GM18505 (cell line): ENCODE results near the gene COQ8A.
"Not testable (repeated sequence)": the region's sequence is repeated elsewhere in the genome, so short reads cannot be mapped to it uniquely, and the experiment has no call there.

Experiments
- ATAC-seq: cut with Tn5 transposase; IDR thresholded peaks from one replicate; pipeline ENCODE4 v1.9.1; 2021; ENCODE audit not compliant: unreplicated experiment
- POLR2A ChIP-seq: IDR thresholded peaks from 4 replicates; pipeline ENCODE4 v1.6.1; 2011; ENCODE audit warnings: borderline replicate concordance; ENCODE audit not compliant: insufficient read depth, insufficient read length; ENCODE audit errors: extremely low read depth

The COQ8A gene

DNA sequence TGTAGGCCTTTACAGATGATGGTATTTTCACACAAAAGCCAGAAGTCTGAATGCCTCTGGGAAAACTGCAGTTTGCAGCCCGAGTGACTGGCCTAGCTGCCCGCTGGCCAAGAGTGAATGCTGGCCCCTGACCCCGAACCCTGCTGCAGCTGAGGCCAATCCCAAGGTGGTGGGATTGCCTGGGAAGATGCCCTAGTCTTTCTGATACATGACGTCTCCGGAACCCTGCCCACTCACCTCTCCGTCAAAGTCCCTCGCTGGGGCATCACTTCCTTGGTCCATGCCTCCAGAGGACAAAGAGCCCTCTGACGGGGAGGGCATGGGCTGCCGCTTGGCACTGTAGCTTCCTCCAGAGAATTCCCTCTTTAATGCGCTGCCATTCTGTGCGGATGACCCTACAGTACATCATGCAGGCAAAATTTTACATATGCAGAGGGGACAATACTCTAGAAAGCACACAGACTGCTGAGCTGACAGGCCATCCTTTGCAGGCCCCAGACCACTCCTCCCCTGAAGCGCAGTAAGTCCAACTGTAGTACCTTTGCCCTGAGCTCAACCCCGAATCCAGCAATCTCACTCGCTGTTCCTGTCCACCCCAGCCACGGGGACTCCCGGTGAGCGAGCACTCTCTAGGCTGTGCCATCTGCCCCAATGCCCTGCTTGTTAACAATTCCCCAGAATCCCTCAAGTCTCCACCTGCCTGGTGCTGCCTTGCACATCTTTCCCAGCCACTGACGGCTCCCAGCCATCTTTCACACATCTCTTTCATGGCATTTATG lies 54.7 kb downstream of the COQ8A start:
- ATAC-seq: no peak
- no peak for TF ChIP-seq POLR2A

DNA sequence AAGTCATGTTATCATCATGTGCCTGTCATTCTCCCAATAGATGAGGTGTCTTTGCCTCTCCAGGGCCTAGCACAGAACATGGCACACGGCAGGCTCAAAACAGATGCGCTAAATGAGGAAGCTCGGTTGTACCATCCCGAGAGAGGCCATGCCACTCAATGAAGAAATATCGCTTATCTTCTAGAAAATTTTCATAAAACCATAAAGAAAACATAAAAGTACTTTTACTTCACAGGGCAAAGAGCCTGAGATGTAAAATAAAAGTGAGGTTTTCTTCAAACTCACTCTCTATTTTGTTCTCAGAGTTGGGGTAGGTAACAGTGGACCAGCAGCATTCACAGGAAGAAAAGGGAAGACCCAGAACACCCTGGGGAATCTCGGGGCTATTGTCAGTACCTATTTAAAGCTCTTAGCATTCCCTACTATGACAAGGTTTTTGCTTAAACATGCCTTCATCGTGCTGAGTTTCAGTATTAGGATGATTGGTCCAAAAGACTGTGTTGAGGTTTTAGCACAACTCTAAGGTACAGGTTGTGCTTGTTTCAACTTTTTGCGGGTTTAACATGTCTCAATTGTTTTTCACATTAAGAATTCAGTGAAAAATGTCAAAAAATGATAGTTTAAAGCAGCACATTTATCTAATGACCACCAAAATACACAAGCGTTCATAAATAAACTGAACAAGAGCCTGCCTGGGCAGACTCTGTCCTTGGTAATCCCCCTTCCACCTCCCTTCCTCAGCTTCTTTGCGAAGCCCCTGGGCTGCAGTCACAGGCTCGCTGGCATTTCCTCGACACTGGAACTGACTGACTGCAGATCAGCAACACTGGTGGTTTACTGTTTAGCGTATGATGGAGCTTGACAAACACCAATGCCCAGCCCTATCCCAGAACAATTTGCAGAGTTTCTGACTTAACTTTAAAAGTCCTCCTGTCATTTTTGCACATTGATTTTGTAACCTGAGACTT lies 55.6 kb downstream of the COQ8A start:
- ATAC-seq: peak; percentile 93
- TF ChIP-seq POLR2A: no peak

DNA sequence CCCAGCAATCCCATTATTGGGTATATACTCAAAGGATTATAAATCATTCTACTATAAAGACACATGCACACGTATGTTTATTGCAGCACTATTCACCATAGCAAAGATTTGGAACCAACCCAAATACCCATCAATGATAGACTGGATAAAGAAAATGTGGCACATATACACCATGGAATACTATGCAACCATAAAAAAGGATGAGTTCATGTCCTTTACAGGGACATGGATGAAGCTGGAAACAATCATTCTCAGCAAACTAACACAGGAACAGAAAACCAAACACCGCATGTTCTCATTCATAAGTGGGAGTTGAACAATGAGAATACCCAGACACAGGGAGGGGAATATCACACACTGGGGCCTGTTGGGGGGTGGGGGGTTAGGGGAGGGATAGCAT lies 59.5 kb downstream of the COQ8A start:
- not testable (repeated sequence) for ATAC-seq

DNA sequence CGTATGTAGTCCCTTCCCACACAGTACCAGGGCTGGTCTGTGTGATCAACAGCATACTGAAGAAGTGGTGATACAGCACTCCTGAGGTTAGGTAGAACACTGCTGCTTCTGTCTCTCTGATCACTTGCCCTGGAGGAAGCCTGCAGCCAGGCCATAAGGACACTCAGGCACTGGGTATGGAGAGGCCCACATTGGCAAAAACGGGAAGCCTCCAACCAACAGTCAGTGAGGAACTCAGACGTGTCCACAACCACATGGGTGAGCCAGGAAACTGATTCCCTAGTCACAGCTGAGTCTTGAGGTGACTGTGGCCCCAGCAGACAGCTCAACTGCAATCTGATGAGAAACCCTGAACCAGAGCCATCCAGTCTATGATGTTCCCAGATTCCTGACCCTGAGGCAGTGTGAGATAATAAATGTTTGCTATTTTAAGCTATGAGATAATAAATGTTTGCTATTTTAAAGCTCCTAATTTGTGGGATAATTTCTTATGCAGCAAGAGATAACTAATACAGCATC lies 62.5 kb downstream of the COQ8A start:
- no peak for ATAC-seq
- TF ChIP-seq POLR2A: no peak

DNA sequence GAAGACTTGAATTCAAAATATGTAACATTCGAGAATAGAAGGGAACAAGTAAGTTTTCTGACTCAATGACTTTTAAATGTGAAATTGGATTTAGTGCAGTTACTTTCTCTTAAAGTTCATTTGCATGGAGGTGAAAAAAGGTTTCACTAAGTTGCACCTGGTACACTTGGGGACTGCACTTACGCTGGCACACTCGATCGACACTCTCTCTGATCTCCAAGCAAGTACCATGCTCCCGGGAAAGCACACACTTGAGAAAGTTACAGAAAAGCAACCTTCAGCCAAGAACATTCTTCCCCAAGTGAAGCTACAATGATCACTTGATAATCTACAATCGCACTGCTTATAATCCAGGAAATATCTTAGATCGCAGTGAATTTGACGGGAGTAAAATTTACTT lies 63.1 kb downstream of the COQ8A start:
- no peak for ATAC-seq
- TF ChIP-seq POLR2A: no peak

DNA sequence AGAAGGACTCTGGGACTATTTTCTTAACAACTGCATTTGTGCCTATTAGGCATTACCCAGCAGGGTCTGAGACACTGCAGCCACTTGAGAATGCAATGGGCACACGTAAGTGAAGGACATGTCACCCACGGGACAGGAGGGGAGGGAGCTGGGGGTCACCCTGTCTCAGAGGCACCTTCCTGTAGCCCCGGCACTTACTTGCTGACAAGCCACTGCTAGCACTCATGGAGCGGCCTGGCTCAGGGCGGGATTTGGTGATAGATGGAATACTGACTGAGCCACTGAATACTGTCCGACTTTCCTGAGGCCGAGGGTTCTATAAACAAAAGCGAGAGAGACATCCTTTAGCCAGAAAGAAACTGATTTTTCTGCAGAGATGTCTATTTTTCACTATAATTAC lies 64.7 kb downstream of the COQ8A start:
- TF ChIP-seq POLR2A: no peak
- no peak for ATAC-seq

DNA sequence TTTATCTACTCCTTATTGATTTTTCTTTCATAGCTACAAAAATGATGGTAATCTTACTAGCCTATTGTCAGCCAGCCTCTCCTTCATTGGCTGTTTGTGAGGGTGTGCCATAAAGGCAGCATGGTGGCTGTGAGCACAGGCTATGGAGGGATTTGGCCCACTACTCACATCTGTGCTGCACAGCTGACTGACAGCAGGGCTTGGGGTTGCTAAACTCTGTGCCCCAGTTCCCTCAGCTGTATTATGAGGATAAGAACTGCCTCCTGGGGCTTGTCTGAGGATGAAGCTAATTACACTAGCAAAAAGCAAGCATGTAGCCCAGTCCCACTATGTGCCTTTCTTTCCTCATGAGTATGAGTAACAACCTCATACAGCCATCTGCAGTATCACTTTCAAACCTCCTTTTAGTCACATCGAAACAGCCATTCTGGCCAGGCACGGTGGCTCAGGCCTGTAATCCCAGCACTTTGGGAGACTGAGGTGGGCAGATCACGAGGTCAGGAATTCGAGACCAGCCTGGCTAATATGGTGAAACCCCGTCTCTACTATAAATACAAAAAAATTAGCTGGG lies 66.2 kb downstream of the COQ8A start:
- no peak for TF ChIP-seq POLR2A
- ATAC-seq: no peak

DNA sequence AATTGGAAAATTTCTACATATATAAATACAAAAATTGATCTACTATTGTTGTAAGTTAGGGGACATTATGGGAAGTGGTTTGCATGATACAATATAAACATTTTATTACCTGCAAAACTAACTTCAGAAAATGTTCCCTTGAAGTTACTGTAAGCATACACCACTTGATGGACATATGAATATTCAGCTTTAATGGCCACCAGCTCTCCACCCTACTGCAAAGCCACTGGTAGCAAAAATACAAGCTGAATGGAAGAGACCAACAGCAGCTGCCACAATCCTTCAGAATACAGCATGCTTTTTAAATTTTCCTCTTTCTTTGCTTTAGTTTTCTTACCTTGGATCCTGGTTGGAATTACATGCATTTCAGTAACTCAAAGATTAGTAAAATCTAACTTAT lies 69.8 kb downstream of the COQ8A start:
- TF ChIP-seq POLR2A: no peak
- ATAC-seq: no peak

DNA sequence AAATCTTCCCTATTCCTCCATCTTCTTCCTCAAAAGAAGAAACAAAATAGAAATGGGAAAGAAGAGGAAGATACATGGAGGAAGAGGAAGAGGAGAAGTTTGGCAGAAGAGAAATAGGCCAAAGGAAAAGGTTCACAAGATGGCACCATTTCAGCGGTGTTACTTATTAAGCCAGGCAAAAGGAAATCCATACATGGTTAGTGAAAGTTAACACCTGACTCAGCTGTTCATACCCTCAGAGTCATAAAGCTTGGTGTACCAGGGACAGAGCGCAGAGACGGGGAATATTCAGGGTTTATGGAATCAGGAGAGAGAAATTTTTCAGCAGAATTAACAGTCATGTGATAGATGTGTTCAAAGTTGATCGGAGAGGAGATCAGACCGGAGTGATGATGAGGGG lies 70.6 kb downstream of the COQ8A start:
- ATAC-seq: no peak
- no peak for TF ChIP-seq POLR2A

DNA sequence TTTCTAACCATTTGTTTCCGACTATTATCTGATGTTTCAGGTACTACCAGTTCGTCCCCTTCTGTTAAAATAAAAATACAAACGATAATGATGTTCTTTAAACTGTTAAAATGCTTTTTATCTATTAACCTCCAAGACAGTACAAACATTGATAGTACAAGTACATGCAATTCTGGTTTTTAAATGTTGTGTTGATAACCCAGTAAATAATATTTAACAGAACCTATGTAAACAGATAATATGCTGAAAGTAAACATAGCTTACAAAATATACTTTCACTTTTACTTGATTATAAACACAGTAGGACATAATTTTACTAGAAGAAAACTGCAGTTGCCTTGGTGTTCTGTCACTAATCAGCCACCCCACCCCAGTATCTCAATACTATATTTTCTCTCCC lies 76.9 kb downstream of the COQ8A start:
- no peak for TF ChIP-seq POLR2A
- no peak for ATAC-seq

DNA sequence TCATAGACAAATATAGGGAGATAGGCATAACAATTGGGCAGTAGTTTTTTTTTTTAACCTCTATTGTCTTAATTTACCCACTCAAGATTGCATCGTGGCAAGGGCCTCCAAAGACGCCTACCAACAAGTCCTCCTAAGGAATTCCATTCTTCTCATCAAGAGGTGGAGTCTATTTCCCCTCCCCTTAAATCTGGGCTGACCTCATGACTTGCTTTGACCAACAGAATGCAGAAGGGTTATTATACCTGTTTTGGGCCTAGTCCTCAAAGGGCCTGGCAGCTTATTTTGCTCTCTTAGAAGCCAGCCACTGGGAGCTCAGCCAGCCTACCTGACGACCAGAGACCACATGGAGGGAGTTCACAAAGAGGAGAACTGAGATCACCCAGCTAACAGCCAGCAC lies 92.3 kb downstream of the COQ8A start:
- ATAC-seq: no peak
- TF ChIP-seq POLR2A: no peak

DNA sequence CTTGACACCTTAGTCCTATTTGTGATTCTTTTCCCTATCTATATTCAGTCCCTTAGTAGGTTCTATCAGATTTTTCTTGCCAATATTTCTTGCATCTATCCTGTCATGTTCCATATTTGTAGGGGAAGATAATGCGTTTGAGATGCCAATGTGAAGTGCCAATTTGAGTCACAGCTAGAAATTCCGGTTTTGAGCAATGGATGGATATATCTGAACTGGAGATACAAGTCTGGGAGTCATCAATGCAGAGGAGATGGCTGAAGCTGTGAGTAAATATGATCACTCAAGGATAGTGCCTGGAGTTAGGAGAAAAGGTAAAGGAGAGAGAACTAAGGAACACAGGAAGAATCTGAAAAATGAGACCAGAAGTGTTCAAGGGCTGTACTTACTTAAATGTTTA lies 93.8 kb downstream of the COQ8A start:
- TF ChIP-seq POLR2A: no peak
- no peak for ATAC-seq

DNA sequence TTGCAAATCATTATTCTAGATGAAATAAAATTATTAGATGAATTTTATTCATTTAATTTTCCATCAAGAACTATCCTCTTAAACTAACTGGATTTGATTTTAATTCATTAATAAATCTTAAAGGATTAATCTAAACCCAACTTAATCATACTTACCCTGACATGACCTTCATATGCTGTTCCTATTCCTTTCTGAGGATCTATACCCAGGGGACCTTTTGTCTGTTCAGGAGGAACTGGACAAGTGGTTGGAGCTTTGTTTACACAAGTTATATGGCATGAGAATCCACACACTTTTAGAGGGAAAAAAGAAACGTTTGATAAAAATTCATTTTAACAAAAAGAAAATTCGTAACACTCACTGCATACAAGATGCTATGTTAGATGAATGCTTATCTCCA lies 95.2 kb downstream of the COQ8A start:
- ATAC-seq: no peak
- TF ChIP-seq POLR2A: no peak
